Measurements from ENCODE around the gene LAYN.

DNA sequence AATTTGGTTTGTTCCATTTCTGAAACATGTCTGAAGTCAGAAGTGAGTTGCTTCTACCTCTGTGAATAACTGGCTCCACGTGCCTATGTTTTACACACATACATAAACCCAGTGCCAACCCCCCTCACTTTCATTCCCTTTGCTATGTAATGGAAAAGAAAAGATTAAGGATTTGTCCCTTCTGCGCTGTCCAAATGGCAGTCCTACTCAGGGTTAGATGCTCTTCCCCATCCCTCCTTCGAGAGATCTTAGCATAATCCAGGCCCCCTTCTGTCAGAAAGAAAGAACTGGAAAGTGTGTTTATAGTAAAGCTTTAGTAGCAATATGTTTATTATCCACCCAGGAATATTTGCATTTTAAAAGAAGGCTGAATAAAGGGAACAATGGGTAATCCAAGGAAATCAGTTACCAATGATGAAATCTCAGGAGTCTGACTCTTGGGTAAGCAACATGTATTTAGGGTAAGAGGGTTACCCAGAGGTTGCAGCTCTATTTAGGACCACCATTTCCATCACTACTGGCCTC lies 3.1 kb upstream of the LAYN start:
- no peak for TF ChIP-seq EZH2 (IDR thresholded peaks at IDR 0.05)
- no peak for TF ChIP-seq POLR2AphosphoS5 (IDR thresholded peaks at IDR 0.05; ENCODE audit: borderline replicate concordance, low read depth, low read length)
- TF ChIP-seq FOXP2 (optimal IDR thresholded peaks at IDR 0.05; ENCODE audit: control extremely low read depth, extremely low read length, insufficient read depth) = no peak

Measured in SK-N-MC (cell line).